ENCODE results near the gene POMZP3.
"Not testable (repeated sequence)": the region's sequence is repeated elsewhere in the genome, so short reads cannot be mapped to it uniquely, and the experiment has no call there.

DNA sequence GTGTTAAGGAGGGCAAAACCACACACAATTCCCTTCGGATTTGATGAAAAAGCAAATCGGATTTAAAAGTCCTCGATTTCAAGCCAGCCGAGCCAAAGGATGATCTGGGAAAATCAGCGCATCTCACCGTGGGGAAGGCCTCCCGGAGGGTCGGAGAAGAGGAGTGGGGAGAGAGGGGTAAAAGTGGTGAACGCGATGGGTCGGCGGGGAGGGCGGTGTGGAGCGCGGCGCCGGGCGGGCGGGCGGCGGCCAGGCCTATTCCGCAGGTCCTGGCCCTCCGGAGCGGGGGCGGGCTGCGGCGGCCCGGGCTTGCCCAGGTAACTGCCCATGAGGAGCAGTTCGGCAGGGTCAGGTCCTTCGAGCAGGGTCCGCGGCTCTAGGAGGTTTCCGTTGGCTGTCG is 498 bp downstream of the POMZP3 start:
- TF ChIP-seq POLR2AphosphoS5 (IDR thresholded peaks at IDR 0.05; ENCODE audit: low read depth, low read length); POLR2A (IDR thresholded peaks at IDR 0.05; ENCODE audit: low read depth, low read length); TAF1 (IDR thresholded peaks at IDR 0.05; ENCODE audit: borderline replicate concordance, low read depth, low read length): not testable (repeated sequence)

Data from GM12892 (cell line).